ENCODE measurements around the gene CDC5L.
A peak's percentile ranks its signal among the peaks of the same experiment; 100 is the strongest.

Gene CDC5L

GRCh38 chr6:44373787-44374186 is 13.7 kb upstream of the CDC5L start:
- DNase-seq (ENCODE audit: low spot score): no peak

- DNase-seq (ENCODE audit: low spot score): no peak
Measured at GRCh38 chr6:44375071-44375470, 12.4 kb upstream of the CDC5L start.

- no peak for DNase-seq (ENCODE audit: low spot score)
Measured at GRCh38 chr6:44377484-44377883, 10.0 kb upstream of the CDC5L start.

- DNase-seq (ENCODE audit: low spot score): no peak
Measured at GRCh38 chr6:44377971-44378370, 9.5 kb upstream of the CDC5L start.

- no peak for DNase-seq (ENCODE audit: low spot score)
Measured at GRCh38 chr6:44381739-44382138, 5.8 kb upstream of the CDC5L start.

GRCh38 chr6:44386364-44386928 is 1.1 kb upstream of the CDC5L start:
- peak; percentile 57 for DNase-seq (ENCODE audit: low spot score)

- DNase-seq (ENCODE audit: low spot score): no peak
Measured at GRCh38 chr6:44386929-44387345, 569 bp upstream of the CDC5L start.

GRCh38 chr6:44388135-44388487 is 605 bp downstream of the CDC5L start:
- no peak for DNase-seq (ENCODE audit: low spot score)

- DNase-seq (ENCODE audit: low spot score): no peak
Measured at GRCh38 chr6:44388887-44389286, 1.4 kb downstream of the CDC5L start.

GRCh38 chr6:44390158-44390683 is 2.7 kb downstream of the CDC5L start:
- no peak for DNase-seq (ENCODE audit: low spot score)

- DNase-seq (ENCODE audit: low spot score): no peak
Measured at GRCh38 chr6:44395501-44395900, 8.0 kb downstream of the CDC5L start.

- DNase-seq (ENCODE audit: low spot score): no peak
Measured at GRCh38 chr6:44396968-44397367, 9.5 kb downstream of the CDC5L start.

GRCh38 chr6:44397424-44398164 is 10.1 kb downstream of the CDC5L start:
- DNase-seq (ENCODE audit: low spot score): no peak

GRCh38 chr6:44399991-44400390 is 12.5 kb downstream of the CDC5L start:
- no peak for DNase-seq (ENCODE audit: low spot score)

GRCh38 chr6:44400572-44400971 is 13.1 kb downstream of the CDC5L start:
- no peak for DNase-seq (ENCODE audit: low spot score)

- no peak for DNase-seq (ENCODE audit: low spot score)
Measured at GRCh38 chr6:44401138-44401537, 13.6 kb downstream of the CDC5L start.

- no peak for DNase-seq (ENCODE audit: low spot score)
Measured at GRCh38 chr6:44404022-44404714, 16.7 kb downstream of the CDC5L start.

- no peak for DNase-seq (ENCODE audit: low spot score)
Measured at GRCh38 chr6:44404715-44405099, 17.2 kb downstream of the CDC5L start.

- no peak for DNase-seq (ENCODE audit: low spot score)
Measured at GRCh38 chr6:44407951-44408670, 20.6 kb downstream of the CDC5L start.

GRCh38 chr6:44409207-44409794 is 21.8 kb downstream of the CDC5L start:
- no peak for DNase-seq (ENCODE audit: low spot score)

GRCh38 chr6:44410363-44410762 is 22.9 kb downstream of the CDC5L start:
- DNase-seq (ENCODE audit: low spot score): no peak

- DNase-seq (ENCODE audit: low spot score): no peak
Measured at GRCh38 chr6:44411141-44411540, 23.6 kb downstream of the CDC5L start.
